PC-9 (cell line): Measurements from ENCODE around the gene KRT80. TPM values are rescaled to one million over a fixed set of nuclear protein-coding genes. Genes with fewer than 3 reads are reported as not detected.

ENCODE experiments used
- BruUV-seq: library from RNA; stranded (reverse); fragments of 400-500 nt; replicated peaks from 2 replicates; lab custom pipeline; 2021; lab: Mats Ljungman, UMichigan
- CTCF ChIA-PET: fragments of 300-600 bp; sonication (Branson Sonifier 250); formaldehyde crosslinking; loops from one replicate; lab custom pipeline; 2022; ENCODE audit warnings: antibody characterized with exemption; lab: Charles Lee
- POLR2A ChIA-PET: fragments of 300-600 bp; sonication (Branson Sonifier 250); formaldehyde crosslinking; loops from one replicate; lab custom pipeline; 2022; ENCODE audit warnings: antibody characterized with exemption; ENCODE audit not compliant: unreplicated experiment; lab: Charles Lee
- DNase-seq, 2 experiments: peaks; one replicate each; pipeline versions ENCODE4 v3.0.0 to v3.0.0-alpha.2; 2015 to 2022; ENCODE audit warnings: mixed read lengths in 1 of 2
- H2AFZ ChIP-seq: fragments of 200-600 bp; sonication (generic); 2 replicates; pipeline ENCODE4 v1.8.1; 2017; ENCODE audit warnings: antibody characterized with exemption
- H3F3A ChIP-seq: fragments of 200-600 bp; sonication (generic); 2 replicates; pipeline ENCODE4 v1.8.1; 2017; ENCODE audit warnings: antibody characterized with exemption, mild to moderate bottlenecking, low read depth; ENCODE audit not compliant: insufficient read depth
- H3K27ac ChIP-seq: fragments of 200-600 bp; sonication (generic); 2 replicates; pipeline ENCODE4 v1.6.1; 2016; ENCODE audit warnings: mixed run types
- H3K27me3 ChIP-seq: fragments of 200-600 bp; sonication (generic); 2 replicates; pipeline ENCODE4 v1.6.1; 2016; ENCODE audit warnings: low read depth, mixed run types; ENCODE audit not compliant: insufficient read depth
- H3K36me3 ChIP-seq: fragments of 200-600 bp; sonication (generic); 2 replicates; pipeline ENCODE4 v1.6.1; 2016; ENCODE audit warnings: low read depth, mixed run types
- H3K4me1 ChIP-seq: fragments of 200-600 bp; sonication (generic); replicated peaks from 2 replicates; pipeline ENCODE4 v1.6.1; 2016; ENCODE audit warnings: mixed run types; ENCODE audit not compliant: insufficient read depth
- H3K4me2 ChIP-seq: fragments of 200-600 bp; sonication (generic); 2 replicates; pipeline ENCODE4 v1.6.1; 2017; ENCODE audit warnings: mixed run types
- H3K4me3 ChIP-seq: fragments of 200-600 bp; sonication (generic); 2 replicates; pipeline ENCODE4 v1.6.1; 2016; ENCODE audit warnings: mixed run types
- H3K79me2 ChIP-seq: fragments of 200-600 bp; sonication (generic); 2 replicates; pipeline ENCODE4 v1.6.1; 2017; ENCODE audit warnings: low read depth, mixed run types
- H3K9me2 ChIP-seq: fragments of 200-600 bp; sonication (generic); 2 replicates; pipeline ENCODE4 v1.8.1; 2017; ENCODE audit warnings: mild to moderate bottlenecking; ENCODE audit not compliant: insufficient read depth
- H3K9me3 ChIP-seq: fragments of 200-600 bp; sonication (generic); 2 replicates; pipeline ENCODE4 v1.8.1; 2016; ENCODE audit warnings: low read depth; ENCODE audit not compliant: insufficient read depth
- H4K20me1 ChIP-seq: fragments of 200-600 bp; sonication (generic); 2 replicates; pipeline ENCODE4 v1.8.1; 2017; ENCODE audit not compliant: insufficient read depth
- EZH2 ChIP-seq: fragments of 200-600 bp; sonication (generic); IDR thresholded peaks from 2 replicates; pipeline ENCODE4 v1.8.0; 2017; ENCODE audit warnings: antibody characterized with exemption, low read depth
- intact Hi-C: fragments of 100-400 bp; cut with micrococcal nuclease; formaldehyde crosslinking; loops from one replicate; pipeline ENCODE4 v1.10.0; 2022; ENCODE audit not compliant: unreplicated experiment
- total RNA-seq: library from RNA; stranded (reverse); gene quantifications from 2 replicates; pipeline ENCODE4 v1.2.3, GENCODE V29; 2021
- TF ChIP-seq, protein P1 (sequence below): fragments of 200-600 bp; sonication (generic); conservative IDR thresholded peaks from 2 replicates; pipeline ENCODE4 v1.6.1; 2017; ENCODE audit warnings: mixed run types, antibody characterized with exemption, mild to moderate bottlenecking, moderate library complexity

The KRT80 gene
- total RNA-seq, 1 experiment from 2014 or later: 94.9 TPM

DNA sequence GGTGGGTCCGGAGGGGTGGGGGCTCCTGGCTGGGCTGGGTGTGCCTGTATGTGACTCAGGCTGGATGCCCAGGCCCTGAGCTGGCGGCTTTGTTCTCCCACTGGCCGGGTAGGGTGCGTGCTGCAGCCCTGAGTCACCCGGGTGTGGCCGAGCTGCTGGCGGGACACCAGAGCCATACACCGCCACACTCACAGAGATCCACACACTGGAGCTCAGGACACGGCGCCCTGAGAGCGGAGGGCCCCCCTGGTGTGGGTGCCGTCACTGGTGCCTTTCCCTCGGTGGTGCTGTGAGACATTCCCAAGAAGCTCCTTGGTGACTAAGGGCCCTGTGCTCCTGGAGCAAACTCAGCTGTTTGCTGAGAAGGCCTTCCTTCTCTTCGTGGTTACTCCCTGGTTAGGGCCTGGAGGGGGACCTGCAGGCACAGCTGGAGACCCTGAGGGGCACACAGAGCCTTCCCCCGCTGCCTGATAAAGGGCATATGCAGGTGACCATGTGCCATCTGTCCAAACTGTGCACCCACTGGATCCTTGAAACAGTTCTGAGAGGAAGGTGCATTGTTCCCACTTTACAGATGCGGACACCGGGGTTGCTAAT is 44.3 kb downstream of the KRT80 start:
- no peaks in the 10 kb centered on the region for H3K9me2 ChIP-seq
- intact Hi-C loops: loop anchor here (1.0 to 5.0 kb wide), 7 partner anchors 84 to 780 kb away; no protein-coding TSS in a partner anchor
- DNase-seq: peak; percentile 96 to 99
- CTCF ChIA-PET: interaction anchor here (0.6 to 1.3 kb wide), 5 partner anchors 9 to 814 kb away, joined by 3 to 10 read pairs (median 3); no protein-coding TSS in a partner anchor
- BruUV-seq: no TSS peak
- H3K27ac ChIP-seq: peak overlapping the region; percentile 100
- H3K27me3 ChIP-seq: no peaks in the 10 kb centered on the region
- H3K36me3 ChIP-seq: peaks cover 5% of the 10 kb centered on the region; the same call in 1 of the 2 replicates
- no peaks in the 10 kb centered on the region for H3K9me3 ChIP-seq
- H3K79me2 ChIP-seq: peaks cover 39% of the 10 kb centered on the region
- peaks cover 67% of the 10 kb centered on the region for H3F3A ChIP-seq
- H3K4me2 ChIP-seq: peak overlapping the region; percentile 100
- POLR2A ChIA-PET: interaction anchor here (0.5 to 2.9 kb wide), 45 partner anchors 8 to 1352 kb away, joined by 3 to 51 read pairs (median 7); partner anchors contain the start of genes EIF4B, KRT8, KRT80 and SPRYD3
- no peaks in the 10 kb centered on the region for H4K20me1 ChIP-seq
- peaks cover 70% of the 10 kb centered on the region for H3K4me1 ChIP-seq
- H2AFZ ChIP-seq: no peak overlapping the region
- TF ChIP-seq EZH2: no peak
- TF ChIP-seq, protein P1, sequence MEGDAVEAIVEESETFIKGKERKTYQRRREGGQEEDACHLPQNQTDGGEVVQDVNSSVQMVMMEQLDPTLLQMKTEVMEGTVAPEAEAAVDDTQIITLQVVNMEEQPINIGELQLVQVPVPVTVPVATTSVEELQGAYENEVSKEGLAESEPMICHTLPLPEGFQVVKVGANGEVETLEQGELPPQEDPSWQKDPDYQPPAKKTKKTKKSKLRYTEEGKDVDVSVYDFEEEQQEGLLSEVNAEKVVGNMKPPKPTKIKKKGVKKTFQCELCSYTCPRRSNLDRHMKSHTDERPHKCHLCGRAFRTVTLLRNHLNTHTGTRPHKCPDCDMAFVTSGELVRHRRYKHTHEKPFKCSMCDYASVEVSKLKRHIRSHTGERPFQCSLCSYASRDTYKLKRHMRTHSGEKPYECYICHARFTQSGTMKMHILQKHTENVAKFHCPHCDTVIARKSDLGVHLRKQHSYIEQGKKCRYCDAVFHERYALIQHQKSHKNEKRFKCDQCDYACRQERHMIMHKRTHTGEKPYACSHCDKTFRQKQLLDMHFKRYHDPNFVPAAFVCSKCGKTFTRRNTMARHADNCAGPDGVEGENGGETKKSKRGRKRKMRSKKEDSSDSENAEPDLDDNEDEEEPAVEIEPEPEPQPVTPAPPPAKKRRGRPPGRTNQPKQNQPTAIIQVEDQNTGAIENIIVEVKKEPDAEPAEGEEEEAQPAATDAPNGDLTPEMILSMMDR: no peak
- H3K4me3 ChIP-seq: peak overlapping the region; percentile 99; the same call in 1 of the 2 replicates

DNA sequence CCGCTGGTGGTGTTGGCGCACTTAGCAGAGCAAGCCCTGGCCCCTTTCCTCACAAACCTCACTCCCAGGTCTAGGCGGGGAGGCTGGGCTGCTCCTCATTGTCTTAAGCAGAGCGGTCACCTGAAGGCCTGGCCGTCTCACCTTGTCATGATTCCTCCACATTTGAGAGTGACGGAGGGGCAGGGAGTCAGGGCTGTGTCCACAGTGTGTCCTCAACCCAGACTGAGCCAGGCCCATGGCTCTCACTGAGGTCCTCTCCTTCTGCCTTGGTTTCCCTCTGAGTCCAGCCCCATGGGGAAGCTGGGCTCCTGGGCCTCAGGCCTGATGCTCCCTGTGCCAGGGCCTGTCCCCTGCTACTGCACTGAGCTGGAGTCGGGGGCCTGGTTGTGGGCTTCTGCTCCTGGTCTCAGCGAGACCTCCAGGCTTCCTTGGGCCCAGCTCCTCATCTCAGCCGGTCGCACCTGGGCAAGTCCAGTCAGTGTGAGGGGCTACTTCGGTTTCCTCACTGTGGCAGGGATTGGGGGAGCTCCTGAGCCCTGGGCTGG is 44.9 kb downstream of the KRT80 start:
- POLR2A ChIA-PET: interaction anchor here (0.5 to 2.9 kb wide), 46 partner anchors 9 to 1353 kb away, joined by 3 to 51 read pairs (median 7); partner anchors contain the start of genes EIF4B, KRT8, KRT80 and SPRYD3
- no peak for TF ChIP-seq EZH2
- TF ChIP-seq, protein P1: no peak
- no peak for DNase-seq
- H3K9me2 ChIP-seq: no peaks in the 10 kb centered on the region
- H3K9me3 ChIP-seq: no peaks in the 10 kb centered on the region
- H3K4me2 ChIP-seq: peak overlapping the region; percentile 100
- intact Hi-C loops: loop anchor here (1.0 to 5.0 kb wide), 7 partner anchors 84 to 780 kb away; no protein-coding TSS in a partner anchor
- H3K27ac ChIP-seq: peak overlapping the region; percentile 100
- peaks cover 65% of the 10 kb centered on the region for H3F3A ChIP-seq
- no peaks in the 10 kb centered on the region for H4K20me1 ChIP-seq
- H3K36me3 ChIP-seq: peaks cover 5% of the 10 kb centered on the region; the same call in 1 of the 2 replicates
- H3K27me3 ChIP-seq: no peaks in the 10 kb centered on the region
- H3K4me1 ChIP-seq: peaks cover 64% of the 10 kb centered on the region
- H2AFZ ChIP-seq: no peak overlapping the region
- CTCF ChIA-PET: interaction anchor here (0.6 to 1.3 kb wide), 4 partner anchors 10 to 814 kb away, joined by 3 to 10 read pairs (median 4); no protein-coding TSS in a partner anchor
- peaks cover 39% of the 10 kb centered on the region for H3K79me2 ChIP-seq
- peak overlapping the region; percentile 99 for H3K4me3 ChIP-seq
- TSS peak; percentile 67 for BruUV-seq

DNA sequence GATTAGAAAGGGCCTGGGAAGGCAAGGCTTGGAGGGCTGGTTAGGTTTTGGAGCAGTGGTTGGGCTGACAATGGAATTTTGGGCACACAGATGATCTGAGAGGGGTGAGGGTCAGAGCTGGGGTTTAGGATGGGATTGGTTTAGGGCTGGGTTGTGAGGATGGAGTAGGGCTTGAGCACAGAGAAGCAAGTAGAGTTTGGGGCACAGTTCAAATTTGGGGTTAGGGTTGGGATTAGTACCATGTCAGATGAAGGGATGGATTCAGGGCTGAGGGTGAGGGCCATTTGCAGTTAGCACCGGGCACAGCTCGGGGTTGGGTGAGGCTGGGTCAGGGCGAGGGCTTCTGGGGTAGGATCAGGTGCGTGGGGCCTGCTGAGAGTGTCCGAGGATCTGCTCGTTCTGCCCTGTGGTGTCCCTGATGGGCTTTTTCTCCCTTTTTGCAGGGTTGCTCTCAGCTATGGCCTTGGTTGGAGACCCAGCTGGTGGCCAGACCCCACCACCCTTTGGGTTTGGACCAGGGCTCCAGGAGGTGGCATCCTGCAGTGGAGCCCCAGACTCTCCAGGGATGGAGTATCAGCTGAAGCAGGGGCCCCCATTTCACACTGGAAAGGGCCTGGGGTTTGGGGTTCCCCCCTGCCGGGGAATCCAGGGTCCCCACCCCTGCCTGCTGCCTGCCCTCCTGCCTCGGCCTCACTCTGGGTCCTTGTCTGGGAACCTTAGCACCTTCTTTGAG is 45.6 kb downstream of the KRT80 start:
- BruUV-seq: TSS peak; percentile 22
- Histone ChIP-seq H3K36me3 (peaks cover 5% of the 10 kb centered on the region; the same call in 1 of the 2 replicates), H4K20me1 (no peaks in the 10 kb centered on the region), H3K27ac (peak overlapping the region; percentile 100), H3K9me2 (no peaks in the 10 kb centered on the region), H3K4me1 (peaks cover 58% of the 10 kb centered on the region), H2AFZ (no peak overlapping the region), H3F3A (peaks cover 59% of the 10 kb centered on the region), H3K4me2 (peak overlapping the region; percentile 100), H3K79me2 (peaks cover 39% of the 10 kb centered on the region), H3K9me3 (no peaks in the 10 kb centered on the region), H3K27me3 (no peaks in the 10 kb centered on the region), H3K4me3 (peak overlapping the region; percentile 99)
- CTCF ChIA-PET: no interaction called here
- POLR2A ChIA-PET: interaction anchor here (0.6 to 2.9 kb wide), 21 partner anchors 8 to 823 kb away, joined by 3 to 51 read pairs (median 6); partner anchors contain the start of genes KRT8 and KRT80
- no peak for DNase-seq
- intact Hi-C loops: loop anchor here (2.0 to 5.0 kb wide), 4 partner anchors 296 to 781 kb away; no protein-coding TSS in a partner anchor
- TF ChIP-seq EZH2: no peak
- TF ChIP-seq, protein P1: no peak
